Activated T-cell treated with anti-CD3 and anti-CD28 coated beads, Interleukin-2, amount 50 U/mL, for 24 hours (primary cell): Measurements from ENCODE around the gene DYSF.

ENCODE experiments used
- DNase-seq: peaks from one replicate; pipeline ENCODE4 v3.0.0-alpha.2; 2020
- H3K27ac Mint-ChIP-seq: 2 replicates; pipeline ENCODE4 v1.8.0; 2020; ENCODE audit warnings: mild to moderate bottlenecking, mixed read lengths
- H3K27me3 Mint-ChIP-seq: 2 replicates; pipeline ENCODE4 v1.8.0; 2020; ENCODE audit warnings: mixed read lengths
- H3K36me3 Mint-ChIP-seq: 2 replicates; pipeline ENCODE4 v1.8.0; 2020; ENCODE audit warnings: low read depth, mixed read lengths
- H3K4me1 Mint-ChIP-seq: 2 replicates; pipeline ENCODE4 v1.8.0; 2020; ENCODE audit warnings: low read depth, mixed read lengths
- H3K4me3 Mint-ChIP-seq: 2 replicates; pipeline ENCODE4 v1.8.0; 2020; ENCODE audit warnings: mild to moderate bottlenecking, moderate library complexity, mixed read lengths
- H3K9me3 Mint-ChIP-seq: 2 replicates; pipeline ENCODE4 v1.8.0; 2020; ENCODE audit warnings: mixed read lengths

The DYSF gene

DNA sequence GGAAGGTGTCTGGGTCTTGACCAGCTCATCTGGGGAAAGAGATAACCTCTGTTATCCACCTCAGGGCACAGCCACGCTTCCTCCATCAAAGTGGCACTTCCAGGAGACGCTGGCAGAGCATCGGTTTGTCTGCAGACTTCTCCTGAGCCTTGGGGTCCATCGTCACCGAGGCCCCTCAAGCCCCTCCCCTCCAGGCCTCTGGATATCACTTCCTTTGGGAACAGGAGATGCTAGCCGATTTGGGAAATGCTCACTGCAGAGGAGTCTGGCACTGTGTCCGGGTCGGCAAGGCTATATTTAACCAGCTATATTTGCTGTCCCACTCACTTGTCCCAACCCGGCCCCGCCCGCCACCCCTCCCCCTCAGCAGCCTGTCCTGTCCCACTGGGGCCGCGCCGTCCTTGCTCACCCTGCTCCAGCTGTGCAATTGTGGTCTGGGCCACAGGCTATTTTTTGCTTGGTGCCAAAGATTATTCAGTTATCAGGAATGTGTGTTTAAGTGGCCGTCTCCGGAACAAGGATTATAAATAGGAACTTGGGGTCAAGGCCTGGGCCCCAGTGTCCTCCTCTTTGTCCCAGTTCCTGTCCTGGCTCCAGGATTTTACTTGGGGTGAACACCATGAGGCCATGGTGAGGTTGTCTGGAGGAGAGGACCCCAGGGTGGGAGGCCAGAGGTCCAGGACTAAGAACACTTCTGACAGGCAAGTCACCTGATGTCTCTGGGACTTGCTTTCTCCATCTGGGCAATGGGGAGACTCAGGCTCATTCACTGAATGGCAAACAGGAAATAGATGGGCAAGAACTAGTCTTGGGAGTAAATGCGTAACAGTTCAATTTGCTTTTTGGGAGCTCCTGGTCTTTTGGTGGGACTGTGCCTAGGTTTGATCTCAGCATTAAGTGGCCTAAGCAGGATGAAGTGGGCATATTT, 263.6 kb downstream of the DYSF start:
- no peak overlapping the region for H3K4me3 Mint-ChIP-seq
- no peaks in the 10 kb centered on the region for H3K27me3 Mint-ChIP-seq
- no peak overlapping the region for H3K27ac Mint-ChIP-seq
- H3K9me3 Mint-ChIP-seq: no peaks in the 10 kb centered on the region
- no peaks in the 10 kb centered on the region for H3K36me3 Mint-ChIP-seq
- no peaks in the 10 kb centered on the region for H3K4me1 Mint-ChIP-seq
- no peak for DNase-seq

- H3K36me3 Mint-ChIP-seq: no peaks in the 10 kb centered on the region
- no peaks in the 10 kb centered on the region for H3K27me3 Mint-ChIP-seq
- H3K4me3 Mint-ChIP-seq: no peak overlapping the region
- no peak for DNase-seq
- H3K4me1 Mint-ChIP-seq: no peaks in the 10 kb centered on the region
- no peak overlapping the region for H3K27ac Mint-ChIP-seq
- peaks cover 2% of the 10 kb centered on the region for H3K9me3 Mint-ChIP-seq
Observed at GRCh38 chr2:71718686-71719085, 265.3 kb downstream of the DYSF start.

DNA sequence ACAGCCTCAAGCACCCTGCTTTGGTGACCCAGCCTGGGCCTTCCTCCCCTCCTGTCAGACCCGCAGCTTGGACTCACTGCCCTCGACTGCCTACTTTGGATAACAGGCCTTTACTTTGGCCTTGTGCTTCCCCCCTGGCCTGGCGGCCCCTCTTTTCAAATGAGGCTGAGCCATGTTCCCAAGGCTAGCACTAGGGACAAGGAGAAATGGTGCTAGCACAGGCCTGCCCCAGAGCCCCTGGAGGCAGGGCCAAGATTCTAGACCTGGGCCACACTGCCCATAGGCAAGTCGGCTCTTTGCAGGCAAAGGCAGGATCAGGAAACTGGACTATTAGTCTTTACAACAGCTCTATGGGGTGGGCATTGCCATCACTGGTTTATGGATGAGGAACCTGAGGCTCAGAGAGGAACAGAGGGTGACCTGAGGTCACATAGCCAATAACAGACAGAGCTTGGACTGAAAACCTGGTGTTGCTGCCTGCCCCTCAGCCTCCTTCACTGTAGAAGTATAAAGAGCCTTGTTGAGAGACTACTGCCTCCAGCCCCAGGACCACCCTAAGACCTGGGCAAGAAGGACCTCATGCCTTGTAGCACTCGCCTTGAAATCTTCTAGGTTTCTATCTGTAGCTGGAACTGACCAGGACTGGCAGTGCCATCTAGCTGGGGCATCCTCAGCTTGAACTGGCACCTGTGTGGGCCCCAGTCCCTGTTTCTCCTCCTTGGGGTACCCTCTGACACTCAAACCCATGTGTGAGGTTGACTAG, 266.3 kb downstream of the DYSF start:
- H3K27me3 Mint-ChIP-seq: no peaks in the 10 kb centered on the region
- H3K9me3 Mint-ChIP-seq: peaks cover 2% of the 10 kb centered on the region
- no peak overlapping the region for H3K27ac Mint-ChIP-seq
- no peak overlapping the region for H3K4me3 Mint-ChIP-seq
- H3K36me3 Mint-ChIP-seq: no peaks in the 10 kb centered on the region
- no peaks in the 10 kb centered on the region for H3K4me1 Mint-ChIP-seq
- no peak for DNase-seq

- Mint-ChIP-seq H3K27ac (no peak overlapping the region), H3K27me3 (no peaks in the 10 kb centered on the region), H3K9me3 (peaks cover 2% of the 10 kb centered on the region), H3K4me3 (no peak overlapping the region), H3K4me1 (no peaks in the 10 kb centered on the region), H3K36me3 (no peaks in the 10 kb centered on the region)
- DNase-seq: no peak
Observed at GRCh38 chr2:71720283-71720560, 266.9 kb downstream of the DYSF start.

DNA sequence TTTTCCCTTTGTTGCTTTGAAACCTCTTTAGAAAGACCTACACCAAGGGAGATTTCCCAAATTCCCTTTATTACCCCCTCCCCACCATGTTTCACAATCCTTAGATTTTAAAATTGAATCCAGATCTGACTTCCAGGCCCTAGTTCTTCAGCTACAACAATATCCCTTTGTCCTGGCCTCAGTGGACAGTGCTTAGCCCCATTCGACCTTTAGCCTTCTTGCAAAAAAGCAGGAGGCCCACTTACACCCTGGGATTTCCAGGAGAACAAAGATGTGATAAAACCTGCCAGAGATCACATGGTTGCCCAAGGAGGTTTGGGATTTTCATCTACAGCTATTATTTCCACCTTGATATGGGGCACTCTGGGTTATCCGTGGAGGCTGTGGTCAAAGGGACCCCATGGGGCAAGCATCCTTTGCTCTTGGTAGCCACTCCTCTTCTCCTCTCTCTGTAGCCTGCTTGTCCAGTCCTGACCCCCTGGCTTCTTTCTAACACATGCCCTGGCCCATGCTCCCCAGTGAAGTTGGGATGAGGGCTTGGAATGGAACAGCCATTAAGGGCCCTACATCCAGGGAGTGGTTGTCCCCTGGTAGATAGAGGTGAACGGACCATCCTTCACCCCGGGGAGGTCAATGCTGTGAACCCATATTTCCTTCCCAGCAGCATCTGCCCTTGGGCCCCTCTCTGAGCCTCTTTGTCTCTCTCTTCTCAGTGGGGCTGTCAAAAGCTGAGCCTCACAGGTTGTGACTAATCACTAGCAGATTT, 267.4 kb downstream of the DYSF start:
- Mint-ChIP-seq H3K4me1 (no peaks in the 10 kb centered on the region), H3K9me3 (peaks cover 2% of the 10 kb centered on the region), H3K27me3 (no peaks in the 10 kb centered on the region), H3K36me3 (no peaks in the 10 kb centered on the region), H3K27ac (no peak overlapping the region), H3K4me3 (no peak overlapping the region)
- DNase-seq: no peak

- H3K9me3 Mint-ChIP-seq: peaks cover 2% of the 10 kb centered on the region
- no peak overlapping the region for H3K27ac Mint-ChIP-seq
- no peaks in the 10 kb centered on the region for H3K4me1 Mint-ChIP-seq
- DNase-seq: no peak
- no peaks in the 10 kb centered on the region for H3K36me3 Mint-ChIP-seq
- no peaks in the 10 kb centered on the region for H3K27me3 Mint-ChIP-seq
- H3K4me3 Mint-ChIP-seq: no peak overlapping the region
Observed at GRCh38 chr2:71721362-71721665, 268.0 kb downstream of the DYSF start.

DNA sequence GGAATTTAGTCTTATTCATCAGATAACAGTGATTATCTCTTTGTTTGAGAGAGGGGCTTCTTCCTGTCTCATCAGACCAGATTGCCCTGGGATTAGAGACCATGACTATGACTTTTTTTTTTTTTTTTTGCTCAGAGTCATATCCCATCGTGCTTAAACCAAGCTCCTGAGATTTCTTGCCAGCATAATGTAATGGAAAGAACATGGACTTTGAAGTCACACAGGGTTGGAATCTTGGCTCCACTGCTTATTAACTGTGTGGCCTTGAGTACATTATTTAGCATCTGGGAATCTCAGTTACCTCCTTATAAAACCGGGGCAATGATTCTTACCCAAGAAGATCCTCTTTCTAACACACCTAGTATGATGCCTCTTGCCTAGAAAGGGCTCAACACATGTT, 268.3 kb downstream of the DYSF start:
- Mint-ChIP-seq H3K36me3 (no peaks in the 10 kb centered on the region), H3K9me3 (peaks cover 2% of the 10 kb centered on the region), H3K27me3 (no peaks in the 10 kb centered on the region), H3K4me3 (no peak overlapping the region), H3K4me1 (no peaks in the 10 kb centered on the region), H3K27ac (no peak overlapping the region)
- no peak for DNase-seq

DNA sequence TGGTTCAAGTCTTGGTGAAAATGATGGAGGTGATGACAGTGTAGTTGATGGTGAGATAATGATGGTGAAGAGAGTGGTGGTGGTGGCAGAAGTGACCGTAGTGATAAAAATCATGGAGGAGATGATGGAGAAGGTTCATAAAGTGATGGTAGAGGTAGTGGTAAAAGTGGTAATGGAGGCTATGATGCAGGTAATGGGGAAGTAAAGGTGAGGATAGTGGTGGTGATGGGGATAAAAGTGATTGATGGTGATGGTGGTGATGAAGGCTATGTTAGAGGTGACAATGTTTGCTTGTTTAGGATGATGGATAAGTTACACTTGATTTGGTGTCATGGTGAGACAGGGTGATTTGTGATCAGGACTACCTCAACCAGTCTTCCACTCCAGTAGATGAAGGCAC, 268.9 kb downstream of the DYSF start:
- Mint-ChIP-seq H3K27ac (no peak overlapping the region), H3K4me1 (no peaks in the 10 kb centered on the region), H3K4me3 (no peak overlapping the region)

GRCh38 chr2:71724793-71725192, 271.4 kb downstream of the DYSF start:
- Mint-ChIP-seq H3K4me1 (no peaks in the 10 kb centered on the region), H3K4me3 (no peak overlapping the region), H3K9me3 (peaks cover 2% of the 10 kb centered on the region), H3K27me3 (no peaks in the 10 kb centered on the region), H3K27ac (no peak overlapping the region), H3K36me3 (no peaks in the 10 kb centered on the region)
- DNase-seq: no peak

More for the DNA sequence above, 268.9 kb downstream of the DYSF start:
- H3K9me3 Mint-ChIP-seq: peaks cover 2% of the 10 kb centered on the region
- no peaks in the 10 kb centered on the region for H3K27me3 Mint-ChIP-seq
- no peaks in the 10 kb centered on the region for H3K36me3 Mint-ChIP-seq
- DNase-seq: no peak

DNA sequence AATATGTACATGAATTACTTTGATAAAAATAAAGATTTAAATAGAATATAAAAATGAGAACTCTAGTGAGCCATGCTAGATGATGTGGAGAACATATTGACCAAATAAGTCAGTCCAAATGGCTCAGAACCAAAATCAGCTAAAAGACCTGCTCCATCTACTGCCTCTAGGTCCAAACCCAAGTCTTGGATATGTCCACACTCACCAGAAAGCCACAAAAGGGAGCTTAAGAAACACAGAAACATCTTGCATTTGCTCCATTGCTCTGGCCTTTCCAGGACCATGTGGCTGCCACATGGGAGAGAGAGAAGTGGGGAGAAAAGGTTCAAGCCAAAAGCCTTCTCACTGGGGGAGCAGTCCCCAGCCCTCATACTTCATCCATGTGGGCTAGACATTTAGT, 272.5 kb downstream of the DYSF start:
- Mint-ChIP-seq H3K36me3 (no peaks in the 10 kb centered on the region), H3K27me3 (no peaks in the 10 kb centered on the region), H3K27ac (no peak overlapping the region), H3K4me3 (no peak overlapping the region), H3K9me3 (peaks cover 2% of the 10 kb centered on the region), H3K4me1 (no peaks in the 10 kb centered on the region)
- no peak for DNase-seq

DNA sequence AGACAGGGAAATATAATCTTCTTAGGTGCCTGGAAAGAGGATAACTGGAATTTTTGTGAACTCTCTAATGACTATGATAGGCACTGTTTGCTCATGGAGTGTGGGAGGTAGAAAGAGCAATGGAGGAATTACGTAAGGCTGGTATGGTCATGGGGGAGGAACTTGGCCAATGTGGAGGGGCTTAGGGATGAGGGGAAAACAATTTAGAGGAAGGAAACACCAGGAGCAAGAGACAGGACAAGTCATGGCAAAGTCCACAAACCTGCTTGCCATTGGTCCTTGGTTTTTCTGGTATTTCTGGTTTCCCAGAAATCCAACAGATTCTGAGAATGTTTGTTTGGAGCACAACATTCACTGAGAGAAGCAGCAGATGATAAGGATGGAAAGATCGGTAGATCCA, 274.2 kb downstream of the DYSF start:
- no peaks in the 10 kb centered on the region for H3K36me3 Mint-ChIP-seq
- H3K27ac Mint-ChIP-seq: no peak overlapping the region
- DNase-seq: no peak

DNA sequence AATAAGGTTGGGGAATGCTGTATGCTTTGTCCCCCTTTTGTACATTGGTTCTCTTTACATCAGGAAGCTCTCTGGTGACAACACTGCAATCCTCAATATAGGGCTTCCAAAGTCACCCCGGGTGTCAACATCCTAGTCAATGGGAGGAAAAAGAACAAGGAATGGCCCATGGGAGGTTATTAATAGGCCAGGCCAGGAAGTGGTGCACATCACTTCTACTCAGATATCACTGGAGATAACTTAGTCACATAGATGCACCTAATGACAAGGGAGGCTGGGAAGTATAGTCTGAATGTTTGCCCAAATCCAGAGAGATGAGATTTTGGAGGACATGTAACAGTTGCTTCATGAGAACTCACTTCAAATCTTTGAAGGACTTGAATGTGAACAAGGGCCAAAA, 274.7 kb downstream of the DYSF start:
- no peaks in the 10 kb centered on the region for H3K27me3 Mint-ChIP-seq
- H3K4me1 Mint-ChIP-seq: no peaks in the 10 kb centered on the region
- no peak overlapping the region for H3K4me3 Mint-ChIP-seq
- H3K36me3 Mint-ChIP-seq: no peaks in the 10 kb centered on the region
- DNase-seq: no peak
- peaks cover 2% of the 10 kb centered on the region for H3K9me3 Mint-ChIP-seq
- no peak overlapping the region for H3K27ac Mint-ChIP-seq

More for the DNA sequence above, 274.2 kb downstream of the DYSF start:
- Mint-ChIP-seq H3K4me1 (no peaks in the 10 kb centered on the region), H3K27me3 (no peaks in the 10 kb centered on the region), H3K9me3 (peaks cover 2% of the 10 kb centered on the region), H3K4me3 (no peak overlapping the region)

- H3K9me3 Mint-ChIP-seq: peaks cover 3% of the 10 kb centered on the region
- no peaks in the 10 kb centered on the region for H3K36me3 Mint-ChIP-seq
- DNase-seq: no peak
- H3K4me1 Mint-ChIP-seq: no peaks in the 10 kb centered on the region
- no peak overlapping the region for H3K27ac Mint-ChIP-seq
- H3K27me3 Mint-ChIP-seq: peaks cover 7% of the 10 kb centered on the region
- H3K4me3 Mint-ChIP-seq: no peak overlapping the region
Observed at GRCh38 chr2:71730785-71731383, 277.5 kb downstream of the DYSF start.

DNA sequence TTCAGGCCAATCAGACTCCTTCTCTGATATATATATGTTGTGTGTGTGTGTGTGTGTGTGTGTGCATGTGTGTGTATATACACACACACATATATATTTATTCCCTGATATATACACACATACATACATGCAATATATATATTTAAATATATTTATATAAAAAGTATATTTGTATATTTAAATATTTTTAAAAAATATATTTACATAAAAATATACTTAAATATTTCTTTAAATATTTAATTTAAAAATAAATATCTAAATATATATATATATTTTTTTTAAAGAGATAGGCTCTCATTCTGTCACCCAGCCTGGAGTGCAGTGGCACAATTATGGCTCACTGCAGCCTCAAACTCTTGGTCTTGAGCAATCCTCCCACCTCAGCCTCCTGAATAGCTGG, 281.3 kb downstream of the DYSF start:
- no peaks in the 10 kb centered on the region for H3K4me1 Mint-ChIP-seq

More for the DNA sequence above, 281.3 kb downstream of the DYSF start:
- no peak overlapping the region for H3K27ac Mint-ChIP-seq
- H3K36me3 Mint-ChIP-seq: no peaks in the 10 kb centered on the region
- no peak overlapping the region for H3K4me3 Mint-ChIP-seq
- peaks cover 3% of the 10 kb centered on the region for H3K9me3 Mint-ChIP-seq
- H3K27me3 Mint-ChIP-seq: peaks cover 16% of the 10 kb centered on the region
- DNase-seq: no peak
